HG02623 (cell line): ENCODE measurements around the gene GPR157.
"Not testable (repeated sequence)": the region's sequence is repeated elsewhere in the genome, so short reads cannot be mapped to it uniquely, and the experiment has no call there.

ENCODE experiments used
- ATAC-seq: cut with Tn5 transposase; IDR thresholded peaks from one replicate; pipeline ENCODE4 v1.9.1; 2021; ENCODE audit warnings: moderate library complexity; ENCODE audit not compliant: unreplicated experiment

Gene GPR157

DNA sequence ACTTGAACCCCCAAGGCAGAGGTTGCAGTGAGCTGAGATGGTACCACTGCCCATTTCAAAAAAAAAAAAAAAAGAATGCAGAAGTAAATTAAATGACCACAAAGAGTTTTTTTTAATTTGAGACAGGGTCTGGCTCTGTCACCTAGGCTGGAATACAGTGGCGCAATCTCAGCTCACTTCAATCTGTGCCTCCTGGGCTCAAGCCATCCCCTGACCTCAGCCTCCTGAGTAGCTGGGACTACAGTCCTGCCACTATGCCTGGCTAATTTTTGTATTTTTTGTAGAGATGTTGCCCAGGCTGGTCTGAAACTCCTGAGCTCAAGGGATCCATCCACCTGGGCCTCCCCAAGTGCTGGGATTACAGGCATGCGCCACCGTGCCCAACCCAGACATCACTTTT, 20.2 kb upstream of the GPR157 start:
- no peak for ATAC-seq

DNA sequence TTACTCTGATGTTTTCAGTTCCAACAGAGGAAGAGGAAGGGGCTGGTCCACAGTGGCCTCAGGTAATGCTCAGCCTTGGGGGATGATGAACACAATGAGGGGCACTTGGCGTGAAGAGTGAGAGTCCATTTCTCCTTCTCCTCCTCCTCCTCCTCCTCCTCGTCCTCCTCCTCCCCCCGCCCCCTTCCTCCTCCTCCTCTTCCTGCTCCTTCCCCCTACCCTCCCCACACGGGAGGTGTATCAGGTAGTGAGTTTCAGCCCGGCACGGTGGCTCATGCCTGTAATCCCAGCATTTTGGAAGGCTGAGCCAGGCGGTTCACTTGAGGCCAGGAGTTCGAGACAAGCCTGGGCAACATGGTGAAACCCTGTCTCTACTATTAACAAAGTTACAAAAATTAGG, 17.3 kb upstream of the GPR157 start:
- no peak for ATAC-seq

DNA sequence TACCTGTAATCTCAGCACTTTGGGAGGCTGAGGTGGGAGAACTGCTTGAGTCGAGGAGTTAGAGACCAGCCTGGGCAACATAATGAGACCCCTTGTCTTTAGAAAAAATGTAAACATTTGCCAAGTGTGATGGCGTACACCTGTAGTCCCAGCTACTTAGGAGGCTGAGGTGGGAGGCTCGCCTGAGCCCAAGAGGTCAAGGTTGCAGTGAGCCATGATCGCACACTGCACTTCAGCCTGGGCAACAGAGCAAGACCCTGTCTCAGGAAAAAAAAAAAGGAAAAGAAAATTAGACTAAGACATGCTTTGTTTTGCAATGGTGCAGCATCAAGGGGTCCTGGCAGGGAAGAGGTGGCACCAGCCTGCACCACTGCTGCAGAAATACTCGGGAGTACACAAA, 16.8 kb upstream of the GPR157 start:
- ATAC-seq: no peak

DNA sequence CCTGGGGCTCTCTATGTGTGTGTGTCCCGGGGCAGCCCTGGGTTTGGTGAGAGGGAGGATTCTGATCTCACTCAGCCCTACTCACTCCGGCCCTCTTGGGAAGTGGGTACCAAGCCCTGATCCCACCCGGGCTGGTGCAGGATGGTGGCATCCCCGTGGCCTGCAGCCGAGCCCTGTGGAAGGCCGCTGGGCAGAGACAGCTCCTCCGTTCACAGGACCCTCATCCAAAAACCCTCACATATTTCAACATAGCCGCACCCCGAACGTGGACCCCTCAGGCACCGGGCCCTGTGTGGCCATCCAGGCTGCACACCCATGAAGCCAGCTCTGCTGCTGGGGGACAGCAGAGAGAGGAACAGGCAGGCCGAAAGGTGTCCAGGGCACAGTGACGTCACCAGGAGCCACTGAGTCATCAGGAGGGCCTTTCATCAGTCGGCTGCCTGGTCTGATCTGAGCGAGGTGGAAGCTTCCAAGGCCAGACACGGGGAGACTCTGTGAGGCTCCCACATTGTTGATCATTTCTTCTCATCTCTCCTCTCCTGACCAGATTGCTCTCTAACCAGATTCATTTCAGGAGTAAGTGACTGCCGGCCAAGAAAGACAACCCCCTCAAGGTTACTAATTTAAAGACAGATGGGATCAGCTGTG, 16.2 kb upstream of the GPR157 start:
- no peak for ATAC-seq

DNA sequence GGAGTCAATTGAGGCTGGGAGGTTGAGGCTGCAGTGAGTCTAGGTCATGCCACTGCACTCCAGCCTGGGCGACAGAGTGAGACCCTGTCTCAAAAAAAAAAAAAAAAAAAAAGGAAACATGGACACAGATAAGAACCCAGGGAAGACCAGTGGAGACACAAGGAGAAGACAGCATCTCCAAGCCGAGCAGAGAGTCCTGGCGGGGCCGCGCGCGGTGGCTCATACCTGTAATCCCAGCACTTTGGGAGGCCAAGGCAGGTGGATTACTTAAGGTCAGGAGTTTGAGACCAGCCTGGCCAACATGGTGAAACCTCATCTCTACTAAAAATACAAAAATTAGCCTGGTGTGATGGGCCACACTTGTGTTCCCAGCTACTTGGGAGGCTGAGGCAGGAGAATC, 15.6 kb upstream of the GPR157 start:
- not testable (repeated sequence) for ATAC-seq

DNA sequence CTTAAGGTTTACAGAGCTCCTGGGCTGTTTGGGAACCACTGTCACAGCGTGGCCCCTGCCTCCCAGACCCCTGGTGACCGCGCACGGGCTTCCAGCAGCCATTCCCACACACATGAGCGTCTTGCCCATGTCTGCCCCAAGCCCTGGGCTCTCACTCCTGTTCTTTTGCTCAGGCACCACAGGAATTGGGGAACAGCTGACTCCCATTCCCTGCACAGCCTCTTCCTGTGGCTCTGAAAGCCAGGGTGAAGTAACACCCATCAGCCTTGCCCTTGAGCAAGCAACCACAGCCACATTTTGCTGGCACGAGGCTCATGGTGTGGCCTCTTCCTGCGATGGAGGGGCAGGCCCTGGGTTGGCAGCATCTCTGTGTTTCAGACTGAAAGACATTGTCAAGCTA, 14.3 kb upstream of the GPR157 start:
- ATAC-seq: no peak

DNA sequence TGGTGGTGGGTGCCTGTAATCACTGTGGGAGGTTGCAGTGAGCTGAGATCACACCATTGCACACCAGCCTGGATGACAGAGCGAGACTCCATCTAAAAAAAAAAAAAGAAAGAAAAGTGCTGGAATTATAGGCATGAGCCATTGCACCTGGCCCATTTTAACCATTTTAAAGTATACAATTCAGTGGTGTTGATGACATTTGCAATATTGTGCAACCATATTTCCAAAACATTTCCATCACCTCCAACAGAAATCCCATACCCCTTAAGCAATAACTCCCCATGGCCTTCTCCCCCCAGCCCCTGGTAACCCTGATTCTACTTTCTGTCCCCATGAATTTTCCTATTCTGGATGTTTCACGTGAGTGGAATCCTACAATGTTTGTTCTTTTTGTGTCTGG, 11.0 kb upstream of the GPR157 start:
- ATAC-seq: no peak

DNA sequence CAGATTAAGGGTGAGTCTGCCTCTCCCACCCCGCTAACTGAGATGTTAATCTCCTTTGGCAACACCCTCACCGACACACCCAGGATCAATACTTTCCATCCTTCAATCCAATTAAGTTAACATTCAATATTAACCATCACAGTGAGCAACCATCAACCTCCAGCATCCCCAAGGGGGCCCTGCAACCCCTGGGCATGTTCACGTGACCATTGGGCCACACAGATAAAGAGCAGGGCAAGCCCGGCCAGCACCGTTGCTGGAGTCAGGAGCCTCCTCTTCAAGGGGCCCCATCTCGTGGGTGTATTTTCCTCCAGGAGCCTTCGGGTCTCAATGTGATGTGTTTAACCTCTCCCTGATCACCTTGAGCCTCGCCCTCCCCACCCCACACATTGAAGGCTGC, 8.0 kb upstream of the GPR157 start:
- ATAC-seq: no peak

DNA sequence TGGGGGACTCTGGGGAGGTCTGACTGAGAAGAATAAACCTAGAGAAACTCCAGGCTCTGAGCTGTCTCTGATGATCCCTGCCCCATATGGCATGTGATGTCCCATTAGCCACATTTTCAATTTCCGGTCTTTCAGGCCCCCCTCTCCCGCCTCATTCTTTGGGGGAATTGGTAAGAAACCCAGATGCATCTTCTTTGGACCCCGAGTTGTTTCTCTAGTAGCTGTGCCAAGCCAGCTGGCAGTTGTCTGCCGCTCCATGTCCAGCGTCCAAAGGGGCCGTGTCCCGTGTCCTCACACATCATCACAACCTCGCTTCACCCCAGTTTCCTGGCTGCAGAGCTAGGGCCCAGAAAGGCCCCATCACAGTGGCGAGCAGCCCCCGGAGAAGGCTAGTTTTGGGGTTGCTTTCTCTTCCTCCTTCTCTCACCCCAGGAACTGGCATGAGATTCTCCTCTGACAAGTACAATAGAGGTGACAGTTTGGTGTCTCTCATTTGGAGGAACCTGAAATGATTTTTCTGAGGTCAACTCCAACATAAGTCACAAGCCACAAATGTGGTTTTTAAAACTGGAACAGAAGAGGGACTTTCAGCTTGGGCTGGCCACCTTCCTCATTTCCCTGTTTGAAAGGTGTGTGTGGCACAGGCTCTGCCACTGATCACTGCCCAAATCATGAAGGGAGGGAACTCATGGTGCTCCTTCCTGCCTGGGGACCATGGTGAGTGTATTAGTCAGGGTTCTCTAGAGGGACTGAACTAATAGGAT, 6.4 kb upstream of the GPR157 start:
- ATAC-seq: no peak

DNA sequence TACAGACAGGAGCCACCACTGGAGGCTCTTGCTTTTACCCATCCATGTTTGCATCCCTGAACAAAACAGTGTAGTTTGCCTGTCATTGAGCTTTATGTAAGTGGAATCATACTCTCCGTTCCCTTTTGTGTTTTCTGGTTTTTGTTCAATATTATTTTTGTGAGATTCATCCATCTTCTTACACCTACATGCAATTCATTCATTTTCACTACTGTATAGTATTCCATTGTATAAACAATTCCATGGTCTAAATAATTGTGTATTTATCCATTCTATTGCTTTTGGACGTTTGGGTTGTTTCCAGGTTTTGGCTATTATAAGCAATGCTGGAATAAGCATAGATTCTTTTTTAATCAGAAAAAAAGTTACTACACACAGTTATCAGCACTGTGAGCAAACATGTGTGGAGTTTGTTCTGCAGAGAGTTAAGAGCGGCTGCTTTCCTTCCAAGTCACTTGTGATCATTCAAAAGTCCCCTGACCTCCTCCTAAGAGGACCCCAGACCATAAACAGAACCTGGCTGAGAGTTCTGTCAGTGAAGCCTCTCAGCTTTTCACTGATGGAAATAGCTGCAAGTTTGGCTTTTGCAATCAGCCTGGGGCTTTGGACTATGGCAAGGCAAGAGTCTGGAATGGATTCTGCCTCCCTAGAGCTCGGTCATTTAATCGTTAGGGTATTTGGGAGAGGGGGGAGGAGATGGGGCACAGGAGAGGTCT, 5.1 kb upstream of the GPR157 start:
- ATAC-seq: no peak

DNA sequence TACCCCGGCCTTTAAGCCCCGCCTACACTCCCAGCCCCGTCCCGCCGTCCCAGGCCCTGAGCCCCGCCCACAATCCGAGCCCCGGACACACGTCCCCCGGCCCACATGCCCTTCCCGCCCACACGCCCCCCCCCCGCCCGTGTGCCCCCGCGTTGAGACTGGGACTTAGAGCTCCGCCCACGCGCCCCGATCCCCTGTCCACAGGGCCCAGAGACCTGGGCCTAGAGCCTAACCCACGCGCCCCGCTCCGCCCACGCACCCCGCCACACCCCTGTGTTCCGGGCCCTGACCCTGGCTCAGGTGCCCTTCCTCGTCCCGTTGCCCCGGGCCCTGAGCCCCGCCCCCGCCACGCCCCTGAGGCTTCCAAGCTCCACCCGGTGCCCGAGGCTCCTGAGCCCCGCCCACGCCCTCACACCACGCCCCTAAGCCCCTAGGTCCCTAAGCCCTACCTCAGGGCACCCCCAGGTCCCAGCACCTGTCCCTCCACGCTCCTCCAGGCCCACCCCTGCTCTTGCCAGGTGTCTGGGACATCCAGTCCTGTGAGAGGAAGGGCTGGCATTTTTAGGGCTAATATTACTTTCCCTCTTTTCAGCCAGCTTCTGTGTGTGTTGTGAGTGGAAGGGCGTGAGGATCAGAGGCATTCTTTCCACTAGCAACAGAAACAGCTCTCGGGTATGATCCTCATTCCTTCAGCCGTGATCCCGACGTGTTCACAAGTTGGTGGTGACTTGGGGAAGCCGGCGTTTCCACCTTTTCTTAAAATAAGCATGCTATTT, 552 bp upstream of the GPR157 start:
- ATAC-seq: peak; percentile 66

DNA sequence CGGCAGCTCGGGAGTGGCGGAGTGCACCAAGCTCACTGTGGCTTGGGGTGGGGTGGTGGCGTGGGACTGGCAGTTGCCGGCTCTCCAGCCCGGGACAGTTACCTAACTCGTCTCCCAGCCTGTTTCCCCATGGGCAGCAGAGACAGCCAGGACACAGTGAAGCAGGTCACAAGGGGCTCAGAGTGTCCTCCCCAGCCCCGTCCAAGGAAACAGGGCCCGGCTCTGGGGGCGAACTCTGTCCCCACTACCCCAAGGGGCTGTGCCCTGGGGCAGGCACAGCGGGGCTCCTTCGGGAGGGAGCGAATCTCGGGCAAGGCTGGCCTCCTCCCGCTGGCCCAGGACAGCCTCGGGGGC, 759 bp downstream of the GPR157 start:
- no peak for ATAC-seq

DNA sequence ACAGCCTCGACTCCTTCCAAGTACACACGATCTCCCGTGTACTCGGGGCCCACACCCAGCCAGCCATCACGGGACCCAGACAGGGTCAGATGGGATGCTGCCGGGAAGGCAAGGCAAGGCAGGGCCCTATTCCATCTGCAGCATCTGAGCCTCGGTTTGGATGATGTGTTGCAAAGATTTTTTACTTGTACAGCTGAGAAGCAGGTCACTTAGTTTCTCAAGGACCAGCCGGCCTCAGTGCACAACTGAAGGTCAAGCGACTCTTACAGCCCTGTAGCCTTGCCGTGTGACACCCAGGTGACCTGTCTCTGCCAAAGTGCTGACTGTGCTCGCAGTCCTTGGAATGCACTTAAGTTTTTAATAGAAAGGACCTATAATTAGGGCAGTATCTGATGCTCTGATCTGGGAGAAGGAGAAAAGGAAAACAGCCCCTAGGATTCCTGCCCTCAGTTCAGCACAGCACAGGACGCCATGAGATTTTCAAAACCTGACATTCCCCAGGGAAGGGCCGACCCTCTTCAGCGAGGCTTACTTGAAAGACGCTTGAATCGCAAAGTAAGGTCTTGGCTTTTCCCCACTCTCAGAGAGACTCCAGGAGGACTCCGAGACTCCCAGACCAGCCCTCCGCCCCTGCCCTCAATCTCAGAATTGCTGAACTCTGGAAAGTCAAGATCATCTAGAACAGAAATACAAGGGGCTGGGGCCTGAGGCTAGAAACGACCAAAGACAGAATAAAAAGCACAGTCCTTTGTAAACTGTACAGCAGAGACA, 1.3 kb downstream of the GPR157 start:
- no peak for ATAC-seq

DNA sequence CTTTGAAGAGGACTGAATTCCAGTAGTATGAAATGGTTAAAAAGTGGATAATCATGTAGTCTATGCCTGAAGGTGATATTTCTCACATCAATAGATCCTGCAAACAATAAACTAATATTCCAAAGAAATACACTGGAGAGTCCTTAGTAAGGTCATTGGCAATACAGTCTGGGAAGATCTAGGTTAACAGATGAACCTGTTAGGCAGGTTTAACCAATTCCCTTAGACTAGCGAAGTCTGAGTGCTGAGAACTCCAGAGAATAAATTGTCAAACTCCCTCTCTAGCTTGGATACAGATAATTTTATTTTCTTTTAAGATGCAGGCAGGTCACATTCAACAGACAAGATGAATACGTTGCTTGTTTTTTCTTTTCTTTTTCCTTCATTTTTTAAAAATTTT, 2.4 kb downstream of the GPR157 start:
- no peak for ATAC-seq

DNA sequence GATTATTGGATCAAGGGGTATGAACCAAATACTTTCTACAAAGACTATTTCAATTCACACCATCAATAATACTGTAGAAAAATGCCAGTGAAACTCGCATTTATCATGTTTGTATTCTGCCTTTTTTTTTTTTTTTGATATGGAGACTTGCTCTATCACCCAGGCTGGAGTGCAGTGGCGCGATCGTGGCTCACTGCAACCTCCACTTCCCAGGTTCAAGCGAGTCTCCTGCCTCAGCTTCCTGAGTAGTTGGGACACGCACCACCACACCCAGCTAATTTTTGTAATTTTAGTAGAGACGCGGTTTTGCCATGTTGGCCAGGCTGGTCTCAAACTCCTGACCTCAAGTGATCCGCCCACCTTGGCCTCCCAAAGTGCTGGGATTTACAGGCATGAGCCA, 3.1 kb downstream of the GPR157 start:
- ATAC-seq: not testable (repeated sequence)

DNA sequence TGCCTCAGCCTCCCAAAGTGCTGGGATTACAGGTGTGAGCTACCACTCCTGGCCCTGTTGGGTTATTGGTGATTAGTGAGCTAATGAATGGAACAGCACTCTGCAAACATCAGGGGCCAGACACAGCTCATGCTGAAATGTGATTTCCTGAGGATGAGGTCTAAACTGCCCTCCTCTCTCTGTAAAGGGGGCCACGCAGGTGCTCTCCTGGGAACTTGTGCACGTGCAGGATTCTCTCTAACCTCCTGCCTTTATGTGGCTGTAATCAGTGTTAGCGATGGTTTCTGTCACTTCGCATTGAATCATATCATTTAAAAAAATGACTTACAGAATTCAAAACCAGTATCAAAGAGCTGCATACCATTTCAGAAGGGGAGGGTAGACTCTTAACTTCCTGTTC, 3.6 kb downstream of the GPR157 start:
- ATAC-seq: no peak

DNA sequence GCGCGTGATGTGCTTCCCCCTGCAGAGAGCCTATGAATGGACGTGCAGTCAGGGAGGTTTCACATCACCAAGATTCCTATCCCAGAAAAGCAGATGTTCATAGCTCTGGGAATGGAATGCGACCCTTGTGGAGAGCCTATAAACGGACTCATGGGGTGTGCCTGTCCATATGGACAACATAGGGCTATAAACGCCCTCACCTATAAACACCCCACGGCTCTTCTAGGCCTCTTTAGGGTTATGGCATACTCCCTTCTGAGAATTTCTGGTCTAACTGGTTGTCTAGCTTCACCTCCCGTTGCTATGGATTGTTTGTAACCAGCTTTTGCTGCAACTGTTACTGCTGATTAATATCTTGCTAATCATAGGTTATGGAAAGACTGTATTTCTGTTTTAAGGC, 4.5 kb downstream of the GPR157 start:
- ATAC-seq: not testable (repeated sequence)

DNA sequence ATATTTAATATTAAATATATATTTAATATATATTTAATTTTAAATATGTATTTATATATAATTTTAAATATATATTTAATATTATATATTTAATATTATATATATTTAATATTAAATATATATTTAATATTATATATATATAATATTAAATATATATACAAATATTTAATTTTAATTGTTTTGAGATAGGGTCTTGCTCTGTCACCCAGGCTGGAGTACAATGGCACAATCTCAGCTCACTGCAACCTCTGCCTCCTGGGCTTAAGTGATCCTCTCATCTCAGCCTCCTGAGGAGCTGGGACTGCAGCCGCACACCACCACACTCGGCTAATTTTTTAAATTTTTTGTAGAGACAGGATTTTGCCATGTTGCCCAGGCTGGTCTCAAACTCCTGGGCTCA, 5.2 kb downstream of the GPR157 start:
- not testable (repeated sequence) for ATAC-seq

DNA sequence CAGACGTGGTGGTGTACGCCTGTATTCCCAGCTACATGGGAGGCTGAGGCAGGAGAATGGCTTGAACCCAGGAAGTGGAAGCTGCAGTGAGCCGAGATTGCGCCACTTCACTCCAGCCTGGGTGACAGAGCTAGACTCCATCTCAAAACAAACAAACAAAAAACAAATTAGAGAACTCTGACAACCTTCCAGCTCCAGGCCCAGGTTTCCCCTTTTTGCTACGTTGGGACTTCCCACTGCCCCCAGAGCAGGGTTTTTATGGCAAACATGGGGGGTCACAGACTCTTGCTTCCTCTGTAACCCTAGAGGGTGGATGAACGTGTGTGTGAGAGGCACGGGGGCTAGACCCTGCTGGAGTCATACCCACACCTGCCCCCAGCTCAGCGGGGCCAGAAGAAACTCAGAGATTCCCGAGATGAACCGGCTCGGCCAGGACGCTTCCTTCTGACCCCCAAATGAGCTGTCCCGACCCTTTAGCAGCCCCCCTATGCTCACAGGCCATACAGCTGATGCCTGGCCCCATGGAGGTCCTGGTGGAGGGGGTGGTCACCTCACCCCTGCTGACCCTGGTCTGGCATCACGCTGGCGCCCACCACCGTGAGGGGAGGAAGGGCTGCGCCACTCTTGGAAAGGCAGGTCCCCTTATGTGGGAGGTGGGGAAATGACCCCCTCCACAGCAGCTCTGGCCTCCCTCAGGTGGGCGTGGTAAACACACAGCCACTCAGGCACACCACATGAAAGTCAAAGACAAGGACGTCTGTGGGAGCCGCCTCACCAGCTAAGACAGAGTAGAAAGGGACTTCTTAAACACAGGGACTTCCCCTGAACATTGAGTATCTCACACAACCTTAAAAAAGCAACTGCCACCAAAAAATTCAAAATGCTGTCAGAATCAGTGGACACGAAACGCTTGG, 7.1 kb downstream of the GPR157 start:
- peak; percentile 70 for ATAC-seq
